Ovary (tissue), 9 donors: ENCODE data around the gene UGDH. TPM values are rescaled to one million over a fixed set of nuclear protein-coding genes. Genes with fewer than 3 reads are reported as not detected.

Source experiments
- DNase-seq, 5 donors: peaks; one replicate each; pipeline ENCODE4 v3.0.0-alpha.2; 2019 to 2020
- H3K27ac ChIP-seq, 2 donors: fragments of 200-600 bp; one replicate each; pipeline versions ENCODE4 v1.5.1 to v1.8.0; 2019 to 2022
- H3K27me3 ChIP-seq: fragments of 200-600 bp; one replicate; pipeline ENCODE4 v1.8.0; 2022
- H3K36me3 ChIP-seq: fragments of 200-600 bp; sonication (generic); one replicate; pipeline ENCODE4 v1.5.1; 2019
- H3K4me1 ChIP-seq: one replicate; pipeline ENCODE4 v1.8.1; 2013; ENCODE audit warnings: mild to moderate bottlenecking, moderate library complexity; ENCODE audit not compliant: insufficient read depth
- H3K4me3 ChIP-seq: fragments of 200-600 bp; sonication (generic); one replicate; pipeline ENCODE4 v1.5.1; 2017
- H3K9me3 ChIP-seq, 2 donors: fragments of 200-600 bp in 1 of 2; sonication (generic) in 1 of 2; one replicate each; pipeline versions ENCODE4 v1.5.1 to v1.8.1; 2013 to 2019; ENCODE audit warnings: mild to moderate bottlenecking in 1 of 2, moderate library complexity in 1 of 2
- CTCF ChIP-seq, 3 donors: fragments of 450-650 bp in 2 of 3; fragments of 200-600 bp in 1 of 3; IDR thresholded peaks; one replicate each; pipeline versions ENCODE4 v1.5.1 to v1.8.0; 2016 to 2022; ENCODE audit warnings: antibody characterized with exemption in 3 of 3, mild to moderate bottlenecking in 1 of 3
- EP300 ChIP-seq: sonication (generic); formaldehyde crosslinking; IDR thresholded peaks from one replicate; pipeline ENCODE4 v1.6.1; 2017; ENCODE audit warnings: antibody characterized with exemption
- POLR2A ChIP-seq: fragments of 450-650 bp; IDR thresholded peaks from one replicate; pipeline ENCODE4 v1.6.1; 2017; ENCODE audit warnings: antibody characterized with exemption, mild to moderate bottlenecking, moderate library complexity
- WGBS, 3 donors: extraction: QIAGEN DNeasy Blood & Tissue Kit in 1 of 3; methylation state at CpG; one replicate each; pipeline versions ENCODE4 v1.1.5 to v1.1.7; 2013 to 2017; 5-methylcytosine and 5-hydroxymethylcytosine counted together
- intact Hi-C, 4 donors: fragments of 100-400 bp; cut with DNase I; formaldehyde crosslinking; loops; one replicate each; pipeline versions ENCODE4 v1.11.0 to v1.15.1; 2022 to 2023
- polyA plus RNA-seq, 2 donors: library from polyadenylated mRNA; stranded (reverse); fragments of 200-250 nt in 1 of 2; fragments of 350-450 nt in 1 of 2; fragmentation: Illumina TruSeq in 1 of 2; extraction: RNeasy Lipid Tissue Mini Kit (QIAGEN cat#74804) in 1 of 2; gene quantifications; one replicate each; pipeline ENCODE4 v1.2.3, GENCODE V29; 2013 to 2014
- total RNA-seq, 7 donors: library from RNA; depleted of rRNA in 2 of 7; stranded (reverse); fragments of >200 nt in 2 of 7; fragmentation: NEBNext Ultra II Directional in 3 of 7; extraction: Animal tissue kit (Norgen Biotek cat#: 25700) in 3 of 7; gene quantifications; one replicate each; pipeline versions ENCODE4 v1.1.0 to v1.2.4, GENCODE V29; 2016 to 2023
- donor health status: DM: no; HTN: no; CAD: no; lungs with moderate emphysema.
- donor health status: DM: no; HTN: no; CAD: no.
- donor health status: Bipolar disorder and iron deficiency.
- donor health status: DM: yes; HTN: yes; CAD: no.
- donor health status: DM: no; HTN: no; CAD: no.
- donor health status: DM: yes; HTN: yes; CAD: no.

UGDH gene
- total and polyA plus RNA-seq, 9 donors, result 18.3 to 106 (median 66.4) TPM

DNA sequence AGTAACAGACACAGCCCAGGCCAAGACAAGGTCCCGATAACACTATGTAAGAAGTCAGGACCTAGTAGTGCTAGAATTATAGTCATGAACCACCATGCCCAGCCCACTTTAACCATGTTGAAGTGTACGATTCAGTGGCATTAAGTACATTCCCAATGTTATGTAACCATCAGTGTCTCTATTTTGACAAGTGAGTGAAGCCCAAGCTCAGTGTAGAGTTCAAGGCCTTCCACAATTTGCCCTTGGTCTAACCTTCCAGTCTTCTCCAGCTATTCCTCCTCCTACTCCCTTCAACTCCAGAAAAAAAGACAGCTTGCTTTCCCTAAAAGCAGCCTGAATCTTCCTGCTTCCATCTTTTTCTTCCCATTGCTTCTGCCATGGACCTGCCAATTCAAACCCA lies 36.9 kb downstream of the UGDH start:
- Histone ChIP-seq H3K9me3 (no peaks in the 10 kb centered on the region), H3K27ac (no peak overlapping the region), H3K4me3 (no peak overlapping the region), H3K36me3 (no peaks in the 10 kb centered on the region), H3K27me3 (no peaks in the 10 kb centered on the region), H3K4me1 (no peaks in the 10 kb centered on the region)
- 73 to 87% (median 76%) methylated on average over 2 of the region's 2 CpGs for WGBS, 3 donors
- no peak for TF ChIP-seq EP300
- no peak for TF ChIP-seq POLR2A
- no peak for TF ChIP-seq CTCF (IDR thresholded peaks at IDR 0.05)
- DNase-seq, result no peak
- intact Hi-C loops, result no loop called here

- Histone ChIP-seq H3K27ac (no peak overlapping the region), H3K4me1 (no peaks in the 10 kb centered on the region), H3K4me3 (no peak overlapping the region), H3K27me3 (no peaks in the 10 kb centered on the region), H3K36me3 (no peaks in the 10 kb centered on the region), H3K9me3 (no peaks in the 10 kb centered on the region)
- 87 to 91% (median 88%) methylated on average over 10 of the region's 10 CpGs for WGBS, 3 donors
- intact Hi-C loops, result no loop called here
- TF ChIP-seq CTCF (IDR thresholded peaks at IDR 0.05) (no peak), POLR2A (no peak), EP300 (no peak)
- DNase-seq, result no peak
Observed at GRCh38 chr4:39486221-39486804, 40.9 kb downstream of the UGDH start.

- no peaks in the 10 kb centered on the region for H3K36me3 ChIP-seq
- no peaks in the 10 kb centered on the region for H3K27me3 ChIP-seq
- TF ChIP-seq CTCF (IDR thresholded peaks at IDR 0.05) (no peak), POLR2A (no peak), EP300 (no peak)
- no peak overlapping the region for H3K27ac ChIP-seq
- 64 to 71% (median 64%) methylated on average over 6 of the region's 6 CpGs for WGBS, 3 donors
- H3K4me1 ChIP-seq, result no peaks in the 10 kb centered on the region
- DNase-seq, result no peak
- intact Hi-C loops, result no loop called here
- no peak overlapping the region for H3K4me3 ChIP-seq
- H3K9me3 ChIP-seq, result no peaks in the 10 kb centered on the region
Observed at GRCh38 chr4:39484582-39485272, 42.5 kb downstream of the UGDH start.

DNA sequence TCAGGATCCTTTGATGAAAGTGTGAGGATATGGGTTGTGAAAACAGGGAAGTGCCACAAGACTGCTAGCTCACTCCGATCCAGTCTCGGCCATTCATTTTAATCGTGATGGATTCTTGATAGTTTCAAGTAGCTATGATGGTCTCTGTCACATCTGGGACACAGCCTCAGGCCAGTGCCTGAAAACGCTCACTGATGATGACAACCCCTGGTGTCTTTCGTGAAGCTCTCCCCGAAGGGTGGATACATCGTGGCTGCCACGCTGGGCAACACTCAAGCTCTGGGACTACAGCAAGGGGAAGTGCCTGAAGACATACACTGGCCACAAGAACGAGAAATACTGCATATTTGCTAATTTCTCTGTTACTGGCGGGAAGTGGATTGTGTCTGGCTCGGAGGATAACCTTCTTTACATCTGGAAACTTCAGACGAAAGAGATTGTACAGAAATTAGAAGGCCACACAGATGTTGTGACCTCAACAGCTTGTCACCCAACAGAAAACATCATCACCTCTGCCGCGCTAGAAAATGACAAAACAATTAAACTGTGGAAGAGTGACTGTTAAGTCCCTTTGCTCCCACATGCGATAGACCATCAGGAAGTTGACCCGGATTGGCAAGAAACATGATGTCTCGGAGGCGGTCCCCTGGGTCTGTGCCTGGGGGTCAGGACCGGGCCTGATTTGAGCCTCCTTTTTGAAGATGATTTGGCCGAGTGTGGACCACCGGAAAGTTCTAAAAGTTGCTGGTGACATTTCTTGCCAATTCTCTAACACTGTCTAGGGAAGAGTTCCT lies 46.1 kb downstream of the UGDH start:
- no peaks in the 10 kb centered on the region for H3K4me1 ChIP-seq
- 87 to 91% (median 91%) methylated on average over 21 of the region's 21 CpGs for WGBS, 3 donors
- H3K27ac ChIP-seq, result no peak overlapping the region
- H3K36me3 ChIP-seq, result no peaks in the 10 kb centered on the region
- no peak for TF ChIP-seq EP300
- TF ChIP-seq POLR2A, result no peak
- TF ChIP-seq CTCF (IDR thresholded peaks at IDR 0.05), result no peak
- intact Hi-C loops, result no loop called here
- H3K9me3 ChIP-seq, result no peaks in the 10 kb centered on the region
- H3K4me3 ChIP-seq, result no peak overlapping the region
- DNase-seq, result no peak
- H3K27me3 ChIP-seq, result no peaks in the 10 kb centered on the region
